Hematopoietic multipotent progenitor cell treated with erythropoietin and hydrocortisone succinate and interleukin-3 and kit ligand, for 17 days (in vitro differentiated cells): ENCODE data around the gene HDAC4.
A peak's percentile ranks its signal among the peaks of the same experiment; 100 is the strongest.

Experiments used
- DNase-seq: peaks from one replicate; pipeline ENCODE4 v3.0.0-alpha.2; 2015; ENCODE audit warnings: low spot score

Gene HDAC4

DNA sequence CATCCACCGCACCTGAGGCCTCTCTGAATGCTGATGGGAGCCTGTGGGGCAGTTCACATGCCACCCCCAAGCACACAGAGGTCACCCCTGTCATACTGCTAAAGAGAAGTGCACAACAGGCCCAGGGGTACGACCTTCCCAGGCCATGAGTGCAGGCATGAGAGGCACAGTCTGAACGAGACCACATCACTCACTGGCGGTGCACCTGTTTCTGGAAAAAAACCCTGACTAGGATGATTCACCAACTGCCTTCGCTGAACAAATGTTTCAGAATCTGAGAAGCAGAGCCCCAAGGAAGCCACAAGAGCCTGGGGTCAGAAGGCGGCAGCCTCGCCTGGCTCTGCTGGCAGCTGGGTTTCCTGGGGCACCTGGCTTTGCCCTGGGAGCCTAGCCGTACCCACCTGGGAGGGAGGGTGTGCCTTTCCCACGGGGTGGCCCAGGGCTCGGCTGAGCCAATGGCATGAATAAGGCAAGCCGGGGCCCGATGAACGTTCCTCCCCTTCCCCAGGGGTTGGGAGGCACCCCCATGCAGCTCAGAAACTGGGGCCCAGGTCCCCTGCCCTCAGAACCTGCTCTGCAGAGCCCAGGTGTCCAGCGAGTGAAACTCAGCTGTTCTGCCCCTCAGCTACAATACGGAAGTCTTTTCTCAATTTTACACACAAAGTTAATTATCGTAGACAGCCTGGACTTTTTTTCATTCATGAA is 73.8 kb downstream of the HDAC4 start:
- no peak for DNase-seq

DNA sequence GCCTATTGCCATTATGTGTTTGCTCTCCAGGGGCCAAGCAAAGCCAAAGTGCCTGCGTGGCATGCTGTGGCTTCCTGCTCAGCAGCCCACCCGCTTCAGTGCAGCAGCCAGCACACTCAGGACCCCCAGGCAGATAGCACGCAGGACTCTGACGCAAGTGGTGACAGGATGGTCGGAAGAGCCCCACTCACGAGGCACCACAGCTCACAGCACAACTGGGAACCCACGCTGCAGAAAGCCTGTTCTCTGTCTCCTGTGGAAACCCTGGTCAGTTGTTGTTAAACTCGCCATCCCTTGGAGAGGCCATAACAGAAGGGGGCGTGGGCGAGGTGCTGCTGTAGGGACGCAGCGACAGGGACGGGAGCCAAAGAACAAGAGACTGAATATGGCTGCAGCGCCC is 76.4 kb downstream of the HDAC4 start:
- DNase-seq, result no peak

DNA sequence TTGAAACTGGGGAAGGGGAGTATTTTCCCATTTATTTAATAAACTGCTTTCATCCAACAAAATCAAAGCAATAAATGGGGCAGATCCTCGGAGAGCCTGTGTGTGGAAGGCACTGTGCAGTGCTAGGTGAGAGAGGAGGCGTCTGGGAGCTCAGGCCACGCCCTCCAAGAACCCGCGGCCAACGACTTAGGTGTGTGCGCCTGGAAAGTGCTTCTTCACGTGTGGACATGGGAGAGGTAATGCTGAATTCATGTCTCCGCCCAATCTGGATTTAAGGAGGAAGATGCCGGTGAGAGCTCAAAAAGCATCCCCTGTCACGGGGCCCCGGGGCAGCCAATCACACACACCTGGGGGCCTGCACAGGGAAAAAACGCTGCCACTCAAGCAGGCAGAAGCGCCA is 77.4 kb downstream of the HDAC4 start:
- DNase-seq, result no peak

DNA sequence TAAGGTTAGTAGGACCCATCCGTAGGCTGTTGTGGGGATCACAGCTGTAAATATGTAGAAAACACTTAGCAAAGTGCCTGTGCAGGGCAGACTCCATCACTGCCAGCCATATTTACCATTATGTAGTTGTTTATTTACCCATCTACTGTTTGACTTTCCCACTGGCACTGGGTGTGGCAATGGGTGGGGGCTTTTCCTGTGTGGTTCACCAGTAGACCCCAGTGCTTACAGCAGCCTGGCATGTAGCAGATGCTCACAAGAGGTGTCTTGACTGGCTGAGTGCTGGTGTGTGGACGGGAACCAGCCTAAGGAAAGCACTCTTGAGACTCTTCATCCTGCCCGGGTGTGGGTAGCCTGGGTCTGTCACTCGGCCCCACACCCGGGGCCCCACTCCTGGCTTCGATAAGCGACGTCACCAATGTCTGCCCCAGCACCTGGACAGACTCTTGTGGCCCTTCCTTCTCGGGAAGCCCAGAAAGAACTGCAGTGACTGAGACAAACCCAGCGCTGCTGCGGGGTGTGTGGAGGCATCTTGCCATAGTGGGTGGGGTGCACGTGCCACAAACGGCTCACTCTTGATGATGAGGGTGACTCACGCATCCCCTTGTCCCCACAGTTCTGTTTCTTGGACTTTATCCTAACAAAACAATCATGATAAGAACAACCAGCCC is 78.3 kb downstream of the HDAC4 start:
- DNase-seq, result peak; percentile 56

DNA sequence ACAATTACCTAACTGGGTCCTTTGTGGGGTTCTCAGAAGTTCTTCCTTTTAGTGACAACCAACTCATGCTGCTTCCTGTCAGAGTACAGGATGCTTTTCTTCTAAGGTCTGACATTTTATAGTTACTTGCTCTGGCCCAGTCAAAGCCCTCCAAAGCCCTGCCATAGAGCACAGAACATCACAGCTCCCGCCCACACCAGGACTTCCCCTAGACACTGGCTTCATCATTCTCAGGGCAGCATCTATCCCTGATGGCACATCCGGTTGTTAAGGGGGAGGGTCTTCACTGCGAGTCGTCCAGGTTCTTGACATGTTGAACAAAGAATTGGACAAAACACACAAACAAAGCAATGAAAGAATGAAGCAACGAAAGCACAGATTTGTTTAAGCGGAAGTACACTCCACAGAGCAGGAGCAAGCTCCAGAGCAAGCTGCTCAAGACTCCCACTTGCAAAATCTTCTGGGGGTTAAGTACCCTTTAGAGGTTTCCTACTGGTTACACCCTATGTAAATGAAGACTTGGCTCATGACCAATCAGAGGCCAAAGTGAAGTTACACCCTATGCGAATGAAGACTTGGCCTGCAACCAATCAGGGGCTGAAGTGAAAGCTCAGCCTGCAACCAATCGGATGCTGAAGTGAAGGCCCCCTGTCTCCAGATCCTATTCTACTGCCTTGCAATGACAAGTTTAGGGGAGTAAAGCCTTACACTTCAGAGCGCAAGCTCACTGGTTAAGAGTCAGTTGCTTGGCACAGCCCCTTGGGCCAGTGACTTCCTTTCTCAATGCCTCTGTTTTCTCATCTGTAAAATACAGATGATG is 79.0 kb downstream of the HDAC4 start:
- DNase-seq, result peak; percentile 72

DNA sequence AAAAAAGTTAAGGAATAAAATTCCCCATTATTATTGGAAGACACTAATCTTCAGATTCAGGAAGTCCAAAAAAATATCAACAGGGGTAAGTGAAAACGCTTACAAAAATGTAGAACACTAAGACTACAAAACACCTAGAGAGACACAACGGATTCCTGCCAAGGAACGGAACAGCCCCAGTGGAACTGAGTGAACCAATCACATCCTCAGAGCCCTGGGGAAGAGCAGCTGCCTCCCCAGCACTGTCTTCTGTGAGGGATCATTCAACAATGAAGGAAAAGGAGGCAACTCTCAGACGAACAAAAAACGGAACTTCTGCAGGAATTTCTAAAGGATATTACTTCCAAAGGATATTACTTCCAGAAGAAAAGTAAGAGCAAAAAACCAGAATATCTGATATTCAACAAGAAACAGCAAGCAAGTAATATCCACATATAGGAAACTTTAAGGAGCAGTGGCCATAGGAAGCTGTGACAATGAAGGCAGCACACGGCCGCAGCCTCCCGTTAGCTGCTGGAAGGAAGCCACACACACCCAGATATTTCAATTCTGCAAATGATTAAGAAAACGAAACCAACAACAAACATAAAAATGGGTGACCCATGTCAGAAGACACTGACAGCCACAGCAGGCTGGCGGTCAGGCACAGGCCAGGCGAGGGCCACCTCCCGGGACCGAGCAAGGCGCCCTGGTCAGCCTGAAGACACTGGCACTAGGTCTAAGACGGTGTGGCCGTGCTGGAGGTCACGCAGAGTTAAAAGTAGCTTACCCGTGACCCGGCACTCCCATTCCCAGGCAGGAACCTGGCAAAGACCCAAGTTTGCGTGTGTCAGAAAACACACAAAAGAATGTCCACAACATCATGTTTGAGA is 81.8 kb downstream of the HDAC4 start:
- peak; percentile 58 for DNase-seq

DNA sequence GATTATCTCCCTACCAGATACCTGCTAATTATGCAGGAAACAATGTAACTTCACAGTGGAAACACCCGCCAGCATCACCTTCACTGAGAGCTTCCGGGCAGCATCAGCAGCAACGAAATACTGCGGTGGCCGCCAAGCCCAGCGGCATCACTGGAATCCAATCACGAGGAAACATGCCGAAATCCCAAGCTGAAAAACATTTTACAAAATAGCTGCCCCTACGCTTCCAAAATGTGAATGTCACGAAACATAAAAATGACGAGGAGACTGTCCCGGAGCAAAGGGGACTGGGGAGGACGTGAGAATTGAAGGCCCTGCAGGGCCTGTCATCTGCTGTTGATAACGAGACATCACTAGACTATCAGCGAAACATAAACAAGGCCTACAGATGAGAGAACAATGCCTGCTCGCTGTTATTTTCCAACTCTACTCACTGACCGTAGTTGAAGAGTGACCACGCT is 82.6 kb downstream of the HDAC4 start:
- no peak for DNase-seq

DNA sequence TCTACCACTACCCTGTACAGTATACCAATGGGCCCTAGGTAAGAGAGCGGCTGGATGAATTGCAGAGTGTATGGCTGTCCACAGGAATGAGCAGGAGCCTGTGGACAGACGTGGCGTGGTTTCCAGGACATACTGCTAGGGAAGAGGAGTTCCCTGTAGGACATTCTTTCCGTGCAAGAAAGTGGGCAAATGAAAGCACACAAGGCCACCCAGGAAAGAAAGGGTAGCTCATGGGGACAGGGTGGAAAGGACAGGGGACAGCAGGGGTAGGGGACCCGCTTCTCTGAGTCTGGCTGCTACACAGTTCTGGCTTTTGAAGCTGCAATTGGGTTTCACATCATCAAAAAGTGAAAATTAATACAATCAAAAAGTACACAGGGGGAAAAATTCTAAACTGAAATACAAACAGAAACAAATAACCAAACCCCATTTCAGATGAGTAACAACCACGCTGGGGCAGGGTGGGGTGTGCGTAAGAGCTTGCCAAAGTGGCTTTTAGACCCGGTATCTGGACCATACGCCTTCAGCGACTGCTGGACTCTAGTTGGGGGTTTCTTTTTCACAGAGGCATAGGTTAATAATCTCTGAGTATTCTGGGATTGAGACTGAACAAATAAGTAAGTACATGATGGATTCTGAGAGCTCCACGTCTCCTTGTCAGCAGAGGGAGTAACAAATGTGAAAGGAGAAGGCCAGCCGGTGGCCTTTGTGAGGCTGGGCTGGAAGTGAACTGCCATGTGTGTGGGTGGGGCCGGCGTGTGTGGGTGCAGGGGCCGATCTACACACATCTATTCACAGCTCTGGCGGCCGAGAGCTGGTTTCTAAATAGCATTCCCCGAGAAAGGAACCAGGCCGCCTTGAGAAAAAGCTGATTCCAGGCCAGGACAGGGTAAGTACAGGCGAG is 84.0 kb downstream of the HDAC4 start:
- DNase-seq, result peak; percentile 15

DNA sequence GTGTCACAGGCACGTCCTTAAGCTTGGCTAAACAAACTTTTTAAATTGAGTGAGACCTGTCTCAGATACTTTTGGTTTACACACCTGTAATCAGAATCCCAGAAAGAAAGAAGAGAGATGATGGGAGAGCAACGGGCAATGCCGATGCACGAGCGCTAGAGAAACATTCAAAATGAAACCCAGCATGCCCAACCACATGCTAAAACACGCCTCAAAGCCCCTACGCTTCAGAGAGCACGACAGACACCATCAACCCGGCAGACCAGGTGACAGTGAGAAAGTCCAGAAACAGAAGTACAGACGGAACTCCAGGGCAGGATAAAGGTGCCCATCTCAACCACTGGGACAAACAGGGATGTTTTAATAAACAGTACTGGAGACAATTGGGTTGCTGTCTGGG is 85.5 kb downstream of the HDAC4 start:
- DNase-seq, result no peak

DNA sequence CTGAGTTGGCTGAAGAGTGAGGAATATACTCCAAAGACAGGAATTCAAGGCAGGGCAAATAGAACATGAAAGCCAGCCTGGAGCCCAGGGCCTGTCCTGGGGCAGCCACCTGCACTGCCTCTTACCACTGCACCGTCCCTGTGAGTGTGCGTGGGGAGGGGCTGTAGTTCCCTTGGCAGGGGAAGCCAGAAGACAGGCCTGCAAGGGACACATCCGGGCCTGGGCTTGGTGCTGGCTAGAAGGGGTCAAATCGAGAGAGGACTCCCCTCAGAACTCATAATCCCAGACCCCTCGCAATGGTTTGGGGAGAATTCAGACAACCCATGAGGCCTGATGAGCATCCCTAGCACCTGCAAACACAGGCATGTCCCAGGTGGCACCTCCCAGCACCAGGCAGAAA is 87.0 kb downstream of the HDAC4 start:
- DNase-seq, result no peak

DNA sequence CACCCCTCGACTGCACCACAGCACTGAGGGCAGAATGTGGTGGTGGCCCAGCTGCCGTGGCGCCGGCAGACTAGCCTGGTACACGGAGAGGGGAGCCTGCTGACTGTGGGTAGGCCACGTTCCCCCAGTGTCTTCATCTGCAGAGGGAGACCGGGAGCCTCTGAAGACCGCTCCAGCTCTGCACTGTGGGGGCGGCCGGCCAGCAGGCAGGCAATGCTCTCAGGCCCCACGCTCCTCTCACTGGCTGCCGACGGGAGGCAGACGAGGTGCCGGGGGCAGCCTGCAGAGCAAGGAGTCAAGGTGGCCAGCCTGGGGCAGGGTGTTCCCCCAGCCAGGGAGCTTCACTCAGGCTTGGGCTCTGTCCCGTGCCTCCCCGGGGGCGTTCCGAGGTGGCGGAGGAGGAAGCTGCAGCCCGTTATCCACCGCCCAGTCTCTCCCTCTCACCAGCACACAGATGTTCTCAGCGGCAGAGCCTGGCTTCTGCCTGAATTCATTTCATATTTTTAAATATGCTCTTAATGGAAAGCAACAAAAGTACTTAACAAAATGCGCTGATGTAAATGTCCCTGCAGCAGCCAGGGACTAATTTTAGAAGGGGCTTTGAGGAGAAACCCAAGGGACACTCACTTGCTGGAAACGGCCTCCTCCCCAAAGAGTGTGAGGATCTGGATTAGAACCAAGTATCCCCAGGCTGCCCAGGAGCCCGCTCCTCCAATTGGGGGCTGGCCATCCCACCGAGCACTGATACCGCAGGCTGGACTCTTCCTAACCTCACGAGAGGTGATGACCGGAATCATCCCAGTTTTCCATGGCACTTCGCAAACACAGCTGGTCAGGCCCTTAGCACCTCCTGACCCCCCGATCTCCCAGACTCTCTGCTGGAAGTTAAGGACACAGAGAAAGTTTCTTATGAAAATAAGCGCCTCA is 87.8 kb downstream of the HDAC4 start:
- no peak for DNase-seq

DNA sequence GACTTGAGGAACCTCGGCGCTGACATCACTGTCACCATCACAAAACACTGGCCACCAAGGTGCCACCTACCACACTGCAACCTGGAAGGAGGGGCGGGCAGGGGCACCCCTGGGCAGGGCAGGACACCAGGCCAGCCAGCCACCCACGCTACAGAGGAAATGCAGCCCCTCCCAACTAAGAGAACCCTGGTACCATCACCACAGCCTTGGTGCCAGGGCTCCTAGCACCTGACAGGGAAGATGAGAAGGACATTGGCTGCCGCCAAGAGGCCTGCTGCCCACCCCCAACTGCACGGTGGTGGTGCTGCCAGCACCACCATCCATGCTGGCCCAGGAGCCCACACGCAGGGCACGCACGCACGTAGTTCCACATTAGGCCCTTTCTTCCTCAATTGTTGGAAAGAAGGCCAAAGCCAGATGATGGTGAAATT is 88.7 kb downstream of the HDAC4 start:
- DNase-seq, result no peak

DNA sequence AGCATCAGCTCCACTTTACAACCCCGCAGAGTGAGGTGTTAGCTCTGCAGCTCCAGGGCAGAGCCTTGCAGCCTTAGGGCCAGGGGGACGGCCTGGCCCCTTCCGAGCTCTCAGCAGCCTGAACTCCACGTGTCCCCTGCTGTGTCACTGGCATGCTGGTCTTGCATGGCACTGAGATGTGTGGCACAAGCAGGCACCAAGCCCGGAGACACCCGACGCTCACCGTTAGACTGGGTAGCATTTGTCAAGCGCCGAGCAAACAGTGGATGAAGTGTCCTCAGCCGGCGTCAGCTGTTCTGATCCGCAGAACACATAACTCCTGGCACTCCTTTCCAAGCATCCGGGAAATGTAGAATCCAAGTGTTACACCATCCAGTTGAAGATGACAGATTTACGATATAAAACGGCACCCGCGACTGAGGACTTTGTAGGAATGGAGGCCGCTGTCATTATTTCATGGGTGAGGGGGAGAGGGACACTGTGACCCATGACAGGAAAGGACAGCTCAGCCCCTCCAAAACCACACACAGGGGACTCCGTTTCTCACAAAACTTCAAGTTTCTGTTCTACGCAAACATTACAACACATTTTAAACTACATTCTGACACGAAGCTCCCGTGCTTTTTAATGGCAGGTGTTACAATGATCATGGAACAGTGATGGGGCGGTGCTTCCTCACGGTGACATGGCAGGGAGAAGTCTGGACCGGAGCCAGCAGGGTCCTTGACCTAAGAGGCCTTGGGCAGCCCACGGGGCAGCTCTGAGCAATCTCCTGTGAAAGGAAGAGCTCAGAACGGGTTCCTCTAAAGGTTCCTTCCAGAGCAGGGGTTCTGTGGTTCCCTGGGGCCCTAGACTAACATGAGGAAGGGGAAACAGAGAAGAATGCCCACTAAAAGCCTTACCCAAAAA is 89.4 kb downstream of the HDAC4 start:
- no peak for DNase-seq

DNA sequence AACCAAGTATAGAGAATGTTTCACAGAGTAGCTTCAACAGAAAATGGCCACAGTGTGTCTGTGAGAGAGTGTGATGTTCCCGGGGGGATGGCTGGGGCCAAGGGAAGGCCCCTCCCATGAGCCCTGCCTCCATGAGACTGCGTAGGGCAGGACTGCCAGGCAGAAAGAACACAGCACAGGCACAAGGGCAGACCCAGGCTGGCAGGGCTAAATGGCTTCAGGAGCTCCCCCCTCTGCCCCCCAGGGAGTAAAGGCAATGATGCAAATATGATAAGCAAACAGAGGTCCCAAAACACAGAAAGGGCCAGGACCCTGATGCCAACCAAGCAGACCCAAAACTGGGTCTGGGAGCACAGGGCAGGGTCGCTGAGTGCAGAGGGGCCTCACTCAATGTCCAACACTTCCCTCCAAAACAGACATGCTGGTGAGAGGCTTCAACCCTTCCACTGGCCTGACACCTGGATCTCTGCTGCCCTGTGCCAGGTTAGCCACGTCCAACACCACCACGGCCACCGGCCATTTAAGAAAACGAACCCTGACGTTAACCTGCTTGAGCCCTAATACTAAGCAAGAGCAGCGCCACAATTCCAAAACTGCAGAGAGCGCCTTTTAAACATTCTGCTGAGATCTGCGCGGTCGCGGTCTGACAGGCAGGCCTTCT is 90.3 kb downstream of the HDAC4 start:
- DNase-seq, result no peak

DNA sequence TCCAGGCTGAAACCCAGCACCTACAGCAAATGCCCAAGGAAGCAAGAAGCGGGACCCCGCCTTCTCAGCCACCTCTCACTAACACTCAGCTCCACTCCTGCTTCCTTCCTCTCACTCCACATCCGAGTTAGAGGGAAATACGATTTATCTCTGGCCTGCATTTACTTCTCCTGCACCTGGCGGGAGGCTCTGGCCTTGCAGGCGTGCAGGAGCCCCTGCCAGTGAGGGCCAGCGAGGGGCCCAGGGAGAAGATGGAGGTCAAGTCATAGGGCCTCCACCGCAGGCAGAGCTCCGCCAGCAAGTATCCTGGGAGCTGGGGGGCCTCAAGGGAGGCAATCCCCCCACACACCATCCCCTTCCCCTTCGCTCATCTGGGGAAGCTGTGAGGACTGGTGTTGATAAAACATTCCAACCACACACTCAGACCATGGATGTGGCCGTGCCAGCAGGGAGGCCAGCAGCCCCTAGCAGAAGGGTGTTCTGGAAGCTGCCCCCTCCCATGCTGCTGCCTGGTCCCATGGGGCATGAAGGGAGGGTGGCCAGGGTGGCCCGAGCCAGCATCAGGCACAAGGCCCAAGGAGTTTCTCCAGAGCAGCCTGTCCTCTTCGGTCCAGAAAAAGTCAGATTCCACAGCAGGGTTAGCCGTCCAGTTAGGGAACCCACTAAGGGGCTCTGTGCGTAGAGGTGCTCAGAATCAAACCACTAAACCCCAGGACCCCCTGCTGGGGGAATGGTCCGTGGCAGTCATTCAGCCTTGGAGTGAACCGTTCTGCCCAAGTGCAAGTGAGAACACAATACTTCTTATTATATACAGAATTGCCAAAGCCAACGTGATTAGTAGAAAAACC is 91.2 kb downstream of the HDAC4 start:
- DNase-seq, result no peak

DNA sequence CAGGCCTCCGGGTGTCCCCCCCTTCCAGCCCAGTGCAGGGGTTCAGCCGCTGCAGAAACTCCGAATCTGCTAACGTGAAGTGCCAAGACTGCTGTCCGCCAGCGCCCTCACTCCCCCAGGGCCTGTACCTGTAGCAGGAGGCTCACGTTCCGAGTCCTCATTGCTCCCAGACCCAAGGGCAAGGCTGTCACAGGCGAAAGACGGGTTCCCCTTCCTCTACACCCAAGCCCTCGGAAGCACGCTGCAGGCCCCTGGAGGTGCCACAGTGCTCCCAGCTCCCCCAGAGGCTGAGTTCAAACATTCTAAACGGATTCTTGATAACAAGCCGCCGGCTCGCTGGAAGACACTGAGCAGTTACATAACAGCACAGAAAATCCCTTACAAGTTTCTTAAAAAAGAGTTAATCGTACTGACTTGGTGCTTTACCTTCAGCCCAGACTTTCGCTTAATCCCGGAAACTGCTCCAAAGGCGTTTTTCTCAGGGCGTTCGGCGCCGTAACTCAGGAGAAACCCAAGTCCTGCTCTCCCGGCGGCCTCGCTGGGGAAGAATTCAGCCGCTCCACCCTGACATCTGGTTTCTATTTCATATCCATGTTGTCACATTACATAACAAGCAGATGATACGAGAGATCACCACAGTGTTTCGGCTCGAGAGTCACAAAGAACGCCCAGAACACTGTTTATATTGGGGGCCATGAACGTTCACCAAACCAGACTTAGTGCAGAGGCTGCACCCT is 92.0 kb downstream of the HDAC4 start:
- no peak for DNase-seq
